ENCODE measurements around the gene CALCR. TPM values are rescaled to one million over a fixed set of nuclear protein-coding genes. Genes with fewer than 3 reads are reported as not detected.
"Not testable (repeated sequence)": the region's sequence is repeated elsewhere in the genome, so short reads cannot be mapped to it uniquely, and the experiment has no call there.

The CALCR gene
- total RNA-seq, 1 donor: not detected

GRCh38 chr7:93538061-93538460 is 36.5 kb downstream of the CALCR start:
- DNase-seq (ENCODE audit: low read depth): no peak
- TF ChIP-seq CTCF (IDR thresholded peaks at IDR 0.05; ENCODE audit: insufficient read depth, low read depth, low read length): no peak

DNA sequence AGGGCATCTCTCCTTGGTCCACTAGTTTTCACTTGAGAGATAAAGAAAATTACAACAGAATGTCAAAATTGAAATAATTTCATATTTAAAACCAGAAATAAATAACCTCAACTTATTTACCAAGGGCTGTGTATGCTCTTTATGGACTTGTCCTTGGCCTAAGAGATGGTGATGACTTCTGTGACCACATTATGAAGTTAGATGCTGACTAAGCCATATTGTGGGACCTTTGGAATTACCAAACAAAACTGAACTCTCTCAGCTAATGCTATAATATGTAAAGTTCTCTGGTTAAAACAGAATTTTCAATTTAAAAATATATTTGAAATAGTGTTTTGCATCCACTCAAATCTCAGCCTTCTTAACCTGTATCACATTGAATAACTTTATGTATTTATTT is 38.9 kb downstream of the CALCR start:
- no peak for DNase-seq (ENCODE audit: low read depth)
- no peak overlapping the region for H3K4me3 ChIP-seq (ENCODE audit: low read depth, low read length)
- no peak for TF ChIP-seq CTCF (IDR thresholded peaks at IDR 0.05; ENCODE audit: insufficient read depth, low read depth, low read length)

More at GRCh38 chr7:93538061-93538460, 36.5 kb downstream of the CALCR start:
- no peak overlapping the region for H3K4me3 ChIP-seq (ENCODE audit: low read depth, low read length)

GRCh38 chr7:93530701-93531100 is 43.8 kb downstream of the CALCR start:
- no peak overlapping the region for H3K4me3 ChIP-seq (ENCODE audit: low read depth, low read length)
- no peak for DNase-seq (ENCODE audit: low read depth)
- TF ChIP-seq CTCF (IDR thresholded peaks at IDR 0.05; ENCODE audit: insufficient read depth, low read depth, low read length): no peak

- TF ChIP-seq CTCF (IDR thresholded peaks at IDR 0.05; ENCODE audit: insufficient read depth, low read depth, low read length): no peak
- no peak overlapping the region for H3K4me3 ChIP-seq (ENCODE audit: low read depth, low read length)
- DNase-seq (ENCODE audit: low read depth): no peak
Measured at GRCh38 chr7:93516834-93517233, 57.7 kb downstream of the CALCR start.

- no peak overlapping the region for H3K4me3 ChIP-seq (ENCODE audit: low read depth, low read length)
- DNase-seq (ENCODE audit: low read depth): peak; percentile 0
- TF ChIP-seq CTCF (IDR thresholded peaks at IDR 0.05; ENCODE audit: insufficient read depth, low read depth, low read length): no peak
Measured at GRCh38 chr7:93515144-93515543, 59.4 kb downstream of the CALCR start.

DNA sequence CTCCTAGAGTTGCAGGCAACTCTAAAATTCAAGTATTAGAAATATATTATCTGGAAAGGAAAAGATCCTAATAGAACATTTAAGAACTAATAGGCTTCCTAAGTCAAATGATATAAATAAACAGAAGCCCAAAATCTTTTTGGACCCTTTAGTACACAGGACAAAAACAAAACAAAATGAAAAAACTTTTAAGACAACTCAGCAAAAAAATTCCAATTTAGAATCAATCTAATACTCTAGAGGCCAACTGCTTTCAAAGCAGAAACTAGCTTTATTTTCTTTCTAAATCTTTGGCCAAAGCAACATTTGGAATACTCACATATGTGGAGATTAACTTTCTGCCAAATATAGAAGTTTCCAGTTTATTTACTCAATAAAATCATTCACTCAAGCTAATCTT is 65.2 kb downstream of the CALCR start:
- no peak for DNase-seq (ENCODE audit: low read depth)
- no peak for TF ChIP-seq CTCF (IDR thresholded peaks at IDR 0.05; ENCODE audit: insufficient read depth, low read depth, low read length)
- no peak overlapping the region for H3K4me3 ChIP-seq (ENCODE audit: low read depth, low read length)

DNA sequence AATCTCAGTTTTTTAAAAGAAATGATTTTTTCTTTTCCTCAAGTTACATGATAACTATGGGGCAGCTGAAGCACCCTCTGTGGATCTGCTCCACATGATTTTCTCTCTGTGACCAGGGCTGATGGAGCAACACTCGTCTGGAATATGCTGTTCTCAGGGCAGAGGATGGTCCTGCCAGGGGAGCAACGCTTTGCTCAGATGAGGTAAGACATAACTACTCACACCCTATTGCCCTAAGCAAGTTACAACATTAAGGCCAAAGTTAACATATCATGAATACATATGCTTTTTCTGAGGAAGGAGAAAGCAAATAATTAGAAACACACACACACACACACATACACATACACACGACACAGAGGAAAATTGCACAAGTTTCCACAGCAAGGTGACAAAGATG is 71.4 kb downstream of the CALCR start:
- DNase-seq (ENCODE audit: low read depth): no peak
- TF ChIP-seq CTCF (IDR thresholded peaks at IDR 0.05; ENCODE audit: insufficient read depth, low read depth, low read length): no peak
- H3K4me3 ChIP-seq (ENCODE audit: low read depth, low read length): no peak overlapping the region

- H3K4me3 ChIP-seq (ENCODE audit: low read depth, low read length); DNase-seq (ENCODE audit: low read depth): not testable (repeated sequence)
Measured at GRCh38 chr7:93491860-93492259, 82.7 kb downstream of the CALCR start.

Measured in fibroblast of villous mesenchyme (primary cell).